HG02870 (cell line): Measurements from ENCODE around the gene COQ4.

Experiments
- ATAC-seq: cut with Tn5 transposase; IDR thresholded peaks from one replicate; pipeline ENCODE4 v1.9.1; 2021; ENCODE audit warnings: mild to moderate bottlenecking, moderate library complexity; ENCODE audit not compliant: unreplicated experiment

Gene COQ4

DNA sequence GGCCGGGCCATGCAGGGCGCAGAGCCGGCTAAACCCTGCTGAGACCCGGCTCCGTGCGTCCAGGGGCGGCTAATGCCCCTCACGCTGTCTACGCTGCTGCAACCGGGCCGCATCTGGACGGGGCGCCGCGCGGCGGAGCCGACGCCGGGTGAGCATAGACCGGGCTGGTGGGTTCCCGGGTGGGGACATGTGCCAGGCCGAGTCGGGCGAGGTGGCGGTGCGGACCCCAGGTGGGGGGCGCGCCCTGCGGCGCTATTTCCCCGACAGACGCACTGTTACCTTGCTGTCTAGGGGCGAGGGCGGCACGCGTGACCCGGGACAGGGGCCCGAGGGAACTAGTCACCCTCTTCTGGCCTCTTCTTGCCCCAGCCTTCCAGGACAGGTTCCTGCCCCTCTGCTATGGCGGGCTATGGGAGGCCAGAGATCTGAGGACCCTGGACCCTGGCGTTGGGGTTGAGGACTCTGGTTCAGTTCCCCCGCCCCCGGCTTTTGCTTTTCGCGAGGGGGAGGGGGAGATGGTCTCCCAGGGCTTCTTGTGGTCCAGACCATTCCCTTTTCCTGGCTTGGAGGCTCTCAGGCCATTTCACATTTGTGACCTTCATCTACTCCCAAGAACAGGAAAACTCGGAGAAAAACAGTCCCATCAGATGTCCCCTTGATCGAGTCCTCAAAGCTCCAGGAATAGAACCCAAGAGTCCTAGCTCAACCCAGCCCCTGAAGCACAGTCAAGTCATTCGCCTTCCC lies 18.2 kb downstream of the COQ4 start:
- peak; percentile 29 for ATAC-seq

DNA sequence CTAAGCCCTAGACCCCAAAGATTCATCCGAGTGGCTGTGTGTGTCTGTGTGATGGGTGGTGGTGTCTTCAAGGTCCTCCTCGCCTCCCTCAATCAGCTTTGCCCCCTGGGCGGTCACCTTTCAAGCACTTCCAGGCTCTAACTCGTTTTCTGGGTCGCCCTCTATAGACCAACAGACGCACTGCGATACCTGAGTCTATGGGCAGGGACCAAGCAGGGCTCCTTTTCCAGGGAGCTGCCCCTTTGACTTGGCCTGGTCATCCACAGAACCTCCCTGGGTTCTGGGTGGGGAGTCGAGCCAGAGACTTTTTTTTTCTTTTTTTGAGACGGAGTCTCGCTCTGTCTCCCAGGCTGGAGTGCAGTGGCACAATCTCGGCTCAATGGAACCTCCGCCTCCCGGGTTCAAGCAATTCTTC lies 18.8 kb downstream of the COQ4 start:
- peak; percentile 44 for ATAC-seq

DNA sequence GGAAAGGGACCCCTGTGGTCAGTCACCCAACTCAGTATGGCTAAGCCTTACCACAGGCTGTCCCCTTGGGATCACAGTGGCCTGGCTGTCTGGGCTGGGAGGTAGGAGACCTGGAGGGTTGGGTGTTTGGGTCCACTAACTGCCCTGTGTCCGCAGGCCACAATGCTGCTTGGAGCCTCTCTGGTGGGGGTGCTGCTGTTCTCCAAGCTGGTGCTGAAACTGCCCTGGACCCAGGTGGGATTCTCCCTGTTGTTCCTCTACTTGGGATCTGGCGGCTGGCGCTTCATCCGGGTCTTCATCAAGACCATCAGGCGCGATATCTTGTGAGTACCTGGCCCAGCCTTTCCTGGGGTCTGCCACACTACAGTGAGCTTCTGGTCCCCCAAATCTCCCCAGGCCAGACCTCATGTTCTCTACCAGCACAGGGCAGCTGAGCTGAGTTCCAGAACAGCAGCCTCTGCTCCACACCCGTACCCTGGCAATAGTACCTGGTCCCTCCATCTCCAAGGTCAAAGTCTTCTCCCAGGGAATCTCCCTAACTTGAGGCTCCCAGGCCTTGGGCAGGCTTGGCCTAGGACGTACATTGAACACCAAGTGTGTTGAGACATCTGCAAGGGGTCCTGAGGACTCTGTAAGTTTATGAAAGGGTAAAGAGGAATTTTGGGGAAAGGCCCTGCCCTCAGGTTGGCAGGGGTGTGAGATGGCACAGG lies 20.5 kb downstream of the COQ4 start:
- no peak for ATAC-seq

DNA sequence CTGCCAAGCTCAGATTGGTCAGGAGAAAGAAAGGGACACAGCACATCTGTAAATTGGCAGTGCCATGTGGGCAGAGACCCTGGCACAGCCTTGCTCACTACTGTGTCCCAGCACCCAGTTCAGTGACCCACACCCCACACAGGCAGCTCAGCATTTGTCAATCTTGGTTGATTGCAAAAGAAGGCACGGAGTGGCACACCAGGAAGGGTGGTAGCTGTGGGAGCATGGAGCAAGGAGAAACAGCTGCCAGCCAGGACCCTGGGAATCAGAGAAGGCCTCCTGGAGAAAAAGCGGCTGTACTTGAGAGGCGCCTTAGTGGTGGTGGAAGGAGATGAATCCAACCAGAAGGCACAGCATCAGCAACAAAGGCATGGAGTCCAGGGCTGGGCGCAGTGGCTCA lies 21.2 kb downstream of the COQ4 start:
- ATAC-seq: no peak

GRCh38 chr9:128344931-128345605 lies 22.4 kb downstream of the COQ4 start:
- no peak for ATAC-seq

- ATAC-seq: no peak
These were observed 26.5 kb downstream of the COQ4 start for GRCh38 chr9:128349125-128349524.

DNA sequence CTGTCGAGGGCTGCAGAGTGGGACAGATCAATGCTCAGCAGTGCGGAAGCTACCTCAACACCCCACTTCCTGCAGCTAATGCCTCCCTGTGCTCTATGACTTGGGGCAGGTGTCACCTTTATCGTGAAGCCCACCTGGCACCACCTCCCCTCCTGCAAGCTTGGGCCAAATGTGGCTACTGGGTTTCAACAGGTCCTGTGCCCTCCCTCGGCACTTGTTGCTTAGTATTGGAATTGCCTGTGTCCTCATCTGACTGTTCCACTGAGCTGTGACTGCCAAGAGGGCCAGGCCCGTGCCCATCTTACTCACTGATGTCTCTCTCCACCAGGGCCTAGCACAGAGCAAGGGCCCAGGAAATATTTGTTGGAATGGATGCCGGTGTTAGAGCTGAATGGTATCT lies 27.1 kb downstream of the COQ4 start:
- ATAC-seq: no peak

DNA sequence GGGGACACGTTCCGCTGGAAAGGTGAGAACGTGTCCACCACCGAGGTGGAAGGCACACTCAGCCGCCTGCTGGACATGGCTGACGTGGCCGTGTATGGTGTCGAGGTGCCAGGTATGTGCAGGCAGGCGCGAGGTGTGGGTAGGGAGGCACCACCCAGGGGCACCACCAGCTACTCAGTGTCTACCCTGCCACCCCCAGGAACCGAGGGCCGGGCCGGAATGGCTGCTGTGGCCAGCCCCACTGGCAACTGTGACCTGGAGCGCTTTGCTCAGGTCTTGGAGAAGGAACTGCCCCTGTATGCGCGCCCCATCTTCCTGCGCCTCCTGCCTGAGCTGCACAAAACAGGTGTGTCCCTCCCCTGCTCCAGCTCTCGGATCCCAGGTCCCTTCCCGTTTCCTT lies 32.8 kb downstream of the COQ4 start:
- ATAC-seq: no peak

GRCh38 chr9:128358090-128358489 lies 35.5 kb downstream of the COQ4 start:
- no peak for ATAC-seq

- ATAC-seq: no peak
These were observed 36.2 kb downstream of the COQ4 start for GRCh38 chr9:128358861-128359260.

GRCh38 chr9:128360826-128361225 lies 38.2 kb downstream of the COQ4 start:
- no peak for ATAC-seq

DNA sequence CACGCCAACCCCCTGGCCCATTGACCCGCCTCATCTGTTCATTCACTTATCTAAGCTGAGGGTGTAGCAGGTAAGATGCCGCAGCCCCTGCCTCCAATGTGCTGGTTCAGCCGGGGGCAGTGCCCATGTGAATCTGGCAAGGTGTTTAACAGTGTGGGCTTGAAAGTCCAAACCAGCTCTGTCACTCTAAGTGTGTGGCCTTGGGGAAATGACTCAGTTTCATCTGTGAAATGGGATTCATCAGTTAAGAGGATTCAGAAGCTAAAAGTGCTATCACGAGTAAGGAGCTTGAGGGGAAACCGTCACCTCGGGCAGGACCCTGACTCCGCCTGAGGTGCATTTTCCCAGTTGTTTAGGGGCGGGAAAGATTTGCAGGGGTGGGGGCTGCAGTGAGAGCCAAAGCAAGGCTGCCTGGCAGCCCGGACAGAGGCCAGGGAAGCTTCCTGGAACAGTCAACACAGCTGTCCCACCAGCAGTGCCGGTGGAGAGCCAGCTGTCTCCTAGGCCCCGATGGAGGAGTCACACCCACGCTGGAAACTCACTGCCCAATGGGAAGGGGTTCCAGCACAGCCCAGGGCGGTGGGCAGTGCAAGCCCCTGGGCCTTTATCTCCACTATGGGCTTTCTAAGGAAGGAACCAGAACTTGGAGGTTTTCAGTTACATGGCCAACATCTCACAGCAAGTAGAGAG lies 38.8 kb downstream of the COQ4 start:
- no peak for ATAC-seq

DNA sequence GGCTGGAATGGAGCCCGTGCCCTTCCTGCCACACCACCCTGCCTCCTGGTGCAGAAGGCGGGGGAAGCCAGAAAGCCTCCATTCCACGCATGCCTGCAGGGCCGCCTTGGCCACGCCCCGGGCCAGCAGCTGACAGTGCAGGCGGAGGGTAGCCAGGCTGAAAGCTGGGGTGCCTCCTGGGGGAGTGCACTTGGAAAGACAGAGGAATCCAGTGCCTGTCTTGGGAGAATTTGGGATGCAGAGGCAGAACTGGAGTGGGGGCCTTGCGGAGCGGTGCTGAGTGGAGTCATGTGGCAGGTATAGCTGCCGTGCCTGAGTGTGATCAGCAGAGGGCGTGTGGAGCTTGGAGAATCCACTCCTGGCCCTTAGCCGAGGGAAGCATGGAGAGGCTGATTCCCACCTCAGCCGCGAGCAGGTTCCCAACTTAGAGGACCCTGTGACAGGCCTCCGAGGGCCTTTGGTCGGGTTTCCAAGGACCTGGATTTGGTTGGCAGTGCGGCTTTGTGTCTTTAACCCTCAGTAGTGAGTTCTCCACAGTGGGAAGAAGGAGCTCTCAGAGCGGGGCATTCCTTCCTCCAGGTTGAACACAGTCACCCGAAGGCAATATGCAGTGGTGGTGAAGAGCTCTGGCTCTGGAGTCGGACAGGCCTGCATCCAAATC lies 39.5 kb downstream of the COQ4 start:
- peak; percentile 60 for ATAC-seq

GRCh38 chr9:128362774-128363173 lies 40.1 kb downstream of the COQ4 start:
- ATAC-seq: no peak

DNA sequence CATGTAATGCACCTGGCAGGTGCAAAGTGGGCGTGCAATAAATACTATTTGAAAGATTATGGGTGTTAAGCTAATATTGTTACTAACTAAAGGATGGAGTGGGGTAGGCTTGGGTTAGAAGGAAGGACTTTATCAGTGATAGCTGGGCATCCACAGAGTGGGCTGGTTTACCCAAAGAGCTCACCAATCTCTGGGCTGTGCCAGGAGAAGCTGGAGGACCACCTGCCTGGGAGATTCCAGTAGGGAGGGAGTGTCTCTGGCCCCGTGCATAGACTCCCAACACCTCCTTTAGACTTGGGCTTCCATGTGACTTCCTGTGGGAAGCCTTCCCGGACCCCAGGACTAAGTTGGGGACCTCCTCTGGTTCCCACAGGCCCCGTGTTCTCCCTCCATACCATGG lies 42.9 kb downstream of the COQ4 start:
- no peak for ATAC-seq

- no peak for ATAC-seq
These were observed 46.5 kb downstream of the COQ4 start for GRCh38 chr9:128369024-128369706.

- no peak for ATAC-seq
These were observed 47.7 kb downstream of the COQ4 start for GRCh38 chr9:128370367-128370751.

GRCh38 chr9:128370752-128371629 lies 48.4 kb downstream of the COQ4 start, which contains the start of gene URM1:
Gene URM1 (plus strand): TSS chr9:128371374. CDS start chr9:128371381, 7 bp downstream.
- ATAC-seq: peak; percentile 90

GRCh38 chr9:128371630-128372117 lies 49.0 kb downstream of the COQ4 start:
- ATAC-seq: no peak
